ENCODE data around the gene S100A6.

- TF ChIP-seq, protein P1, sequence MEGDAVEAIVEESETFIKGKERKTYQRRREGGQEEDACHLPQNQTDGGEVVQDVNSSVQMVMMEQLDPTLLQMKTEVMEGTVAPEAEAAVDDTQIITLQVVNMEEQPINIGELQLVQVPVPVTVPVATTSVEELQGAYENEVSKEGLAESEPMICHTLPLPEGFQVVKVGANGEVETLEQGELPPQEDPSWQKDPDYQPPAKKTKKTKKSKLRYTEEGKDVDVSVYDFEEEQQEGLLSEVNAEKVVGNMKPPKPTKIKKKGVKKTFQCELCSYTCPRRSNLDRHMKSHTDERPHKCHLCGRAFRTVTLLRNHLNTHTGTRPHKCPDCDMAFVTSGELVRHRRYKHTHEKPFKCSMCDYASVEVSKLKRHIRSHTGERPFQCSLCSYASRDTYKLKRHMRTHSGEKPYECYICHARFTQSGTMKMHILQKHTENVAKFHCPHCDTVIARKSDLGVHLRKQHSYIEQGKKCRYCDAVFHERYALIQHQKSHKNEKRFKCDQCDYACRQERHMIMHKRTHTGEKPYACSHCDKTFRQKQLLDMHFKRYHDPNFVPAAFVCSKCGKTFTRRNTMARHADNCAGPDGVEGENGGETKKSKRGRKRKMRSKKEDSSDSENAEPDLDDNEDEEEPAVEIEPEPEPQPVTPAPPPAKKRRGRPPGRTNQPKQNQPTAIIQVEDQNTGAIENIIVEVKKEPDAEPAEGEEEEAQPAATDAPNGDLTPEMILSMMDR (IDR thresholded peaks at IDR 0.05): no peak
- no peak for TF ChIP-seq EP300 (IDR thresholded peaks at IDR 0.05)
- TF ChIP-seq POLR2AphosphoS5 (IDR thresholded peaks at IDR 0.05): no peak
These were observed 35.9 kb upstream of the S100A6 start for GRCh38 chr1:153571706-153572105.
